Measurements from ENCODE around the gene NUDT19. TPM values are rescaled to one million over a fixed set of nuclear protein-coding genes. Genes with fewer than 3 reads are reported as not detected.

The NUDT19 gene
- total and polyA plus RNA-seq, 2 donors from 2014 or later, result 8.8 to 11.7 TPM

GRCh38 chr19:32669310-32669709 lies 22.3 kb upstream of the NUDT19 start:
- no peaks in the 10 kb centered on the region for H3K9me3 ChIP-seq (ENCODE audit: control insufficient read depth in 2 of 3, insufficient read depth in 1 of 3, low read length in 3 of 3)
- no peaks in the 10 kb centered on the region for H3K27me3 ChIP-seq (ENCODE audit: control insufficient read depth, insufficient read depth, low read length)
- H3K27ac ChIP-seq (ENCODE audit: low read depth in 2 of 2, low read length in 2 of 2), result no peak overlapping the region
- DNase-seq (no peak), FAIRE-seq (no peak)
- no peak for TF ChIP-seq CTCF (IDR thresholded peaks at IDR 0.05; ENCODE audit: borderline replicate concordance, extremely low read depth, insufficient read depth)
- H3K4me3 ChIP-seq (ENCODE audit: low read length in 3 of 3), result no peak overlapping the region
- peaks cover 0 to 7% (median 0%) of the 10 kb centered on the region in 3 donors for H3K4me1 ChIP-seq (ENCODE audit: control insufficient read depth in 2 of 3, insufficient read depth in 2 of 3, low read depth in 1 of 3, low read length in 3 of 3)
- no peak overlapping the region for H3K9ac ChIP-seq (ENCODE audit: low read length in 3 of 3)
- intact Hi-C loops (cut with DNase I), result no loop called here
- peaks cover 0 to 2% (median 0%) of the 10 kb centered on the region in 3 donors for H3K36me3 ChIP-seq (ENCODE audit: control insufficient read depth in 2 of 3, insufficient read depth in 3 of 3, low read length in 3 of 3)

GRCh38 chr19:32671883-32672593 lies 19.6 kb upstream of the NUDT19 start:
- FAIRE-seq, result no peak
- intact Hi-C loops (cut with DNase I), result no loop called here
- no peak overlapping the region for H3K4me3 ChIP-seq (ENCODE audit: low read length in 3 of 3)
- DNase-seq, result no peak
- H3K9ac ChIP-seq (ENCODE audit: low read length in 3 of 3), result no peak overlapping the region
- H3K36me3 ChIP-seq (ENCODE audit: control insufficient read depth in 2 of 3, insufficient read depth in 3 of 3, low read length in 3 of 3), result no peaks in the 10 kb centered on the region
- H3K27me3 ChIP-seq (ENCODE audit: control insufficient read depth, insufficient read depth, low read length), result peaks cover 2% of the 10 kb centered on the region
- no peaks in the 10 kb centered on the region for H3K9me3 ChIP-seq (ENCODE audit: control insufficient read depth in 2 of 3, insufficient read depth in 1 of 3, low read length in 3 of 3)
- no peak overlapping the region for H3K27ac ChIP-seq (ENCODE audit: low read depth in 2 of 2, low read length in 2 of 2)
- H3K4me1 ChIP-seq (ENCODE audit: control insufficient read depth in 2 of 3, insufficient read depth in 2 of 3, low read depth in 1 of 3, low read length in 3 of 3), result peaks cover 0 to 17% (median 0%) of the 10 kb centered on the region in 3 donors
- TF ChIP-seq CTCF (IDR thresholded peaks at IDR 0.05; ENCODE audit: borderline replicate concordance, extremely low read depth, insufficient read depth), result no peak

- H3K36me3 ChIP-seq (ENCODE audit: control insufficient read depth in 2 of 3, insufficient read depth in 3 of 3, low read length in 3 of 3), result no peaks in the 10 kb centered on the region
- TF ChIP-seq CTCF (IDR thresholded peaks at IDR 0.05; ENCODE audit: borderline replicate concordance, extremely low read depth, insufficient read depth), result no peak
- no peak overlapping the region for H3K4me3 ChIP-seq (ENCODE audit: low read length in 3 of 3)
- H3K27me3 ChIP-seq (ENCODE audit: control insufficient read depth, insufficient read depth, low read length), result peaks cover 6% of the 10 kb centered on the region
- no peak overlapping the region for H3K27ac ChIP-seq (ENCODE audit: low read depth in 2 of 2, low read length in 2 of 2)
- intact Hi-C loops (cut with DNase I), result no loop called here
- no peak overlapping the region for H3K9ac ChIP-seq (ENCODE audit: low read length in 3 of 3)
- peaks cover 0 to 17% (median 0%) of the 10 kb centered on the region in 3 donors for H3K4me1 ChIP-seq (ENCODE audit: control insufficient read depth in 2 of 3, insufficient read depth in 2 of 3, low read depth in 1 of 3, low read length in 3 of 3)
- FAIRE-seq (no peak), DNase-seq (no peak)
- no peaks in the 10 kb centered on the region for H3K9me3 ChIP-seq (ENCODE audit: control insufficient read depth in 2 of 3, insufficient read depth in 1 of 3, low read length in 3 of 3)
Observed at GRCh38 chr19:32672841-32673240, 18.8 kb upstream of the NUDT19 start.
